Medulla oblongata (tissue), 1 donor: ENCODE data around the gene HHIPL2.

Experiments used
- DNase-seq: peaks from one replicate; pipeline ENCODE4 v3.0.0-alpha.2; 2015; ENCODE audit errors: extremely low spot score

The HHIPL2 gene

DNA sequence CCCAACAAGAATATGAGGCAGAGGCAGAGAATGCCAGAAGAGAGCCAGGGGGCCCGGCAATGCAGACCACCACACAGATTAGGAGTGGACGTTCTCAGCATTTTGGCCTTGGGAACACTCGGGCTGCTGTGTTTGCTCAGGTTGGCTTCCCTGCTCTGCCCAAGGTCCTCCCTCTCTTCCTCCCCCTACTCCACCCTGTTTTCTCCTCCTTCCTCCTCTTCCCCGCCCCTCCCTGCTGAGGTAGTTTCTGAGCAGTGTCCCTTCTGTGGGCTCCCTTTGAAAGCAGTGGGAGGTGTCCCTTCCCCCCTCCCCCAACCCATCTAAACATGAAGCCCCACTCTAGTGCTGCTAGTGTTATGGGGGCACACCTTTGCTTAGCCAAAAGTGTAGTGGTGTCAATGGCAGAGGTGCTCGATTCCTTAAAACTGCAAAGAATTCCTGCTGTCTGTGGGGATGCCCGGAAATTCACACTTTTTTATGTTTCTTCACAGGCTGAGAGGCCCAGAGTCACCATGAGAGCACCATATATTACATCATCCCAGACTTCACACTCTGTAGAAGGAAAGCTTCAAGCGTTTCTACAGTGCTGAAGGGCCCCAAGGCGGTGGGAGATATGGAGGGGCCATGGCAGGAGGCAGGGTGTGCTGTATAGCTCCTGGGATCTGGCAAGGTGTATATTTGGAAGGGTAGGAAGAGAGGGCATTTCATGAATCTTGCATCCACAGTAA lies at the start of gene HHIPL2:
HHIPL2 (minus strand) TSS at position 161 of the 728 bp plus-strand sequence; CDS start at position 101, 60 bp downstream.
- no peak for DNase-seq

DNA sequence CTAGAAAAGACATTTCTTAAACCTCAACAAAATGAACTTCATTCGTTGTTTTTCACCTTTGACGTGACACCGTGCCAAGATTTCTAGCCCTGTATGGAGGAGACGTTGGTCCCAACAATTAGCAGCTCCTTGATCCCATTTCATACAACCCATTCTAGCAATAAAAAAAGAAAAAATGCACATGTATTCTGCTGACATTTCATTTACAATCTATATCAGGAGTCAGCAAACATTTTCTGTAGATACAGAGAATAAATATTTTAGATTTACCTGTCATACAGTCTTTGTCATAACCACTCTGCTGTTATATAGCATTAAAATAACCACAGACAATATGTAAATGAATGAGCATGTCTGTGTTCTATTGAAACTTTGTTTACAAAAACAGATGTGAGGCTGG lies 48.8 kb upstream of the HHIPL2 start:
- DNase-seq = no peak

DNA sequence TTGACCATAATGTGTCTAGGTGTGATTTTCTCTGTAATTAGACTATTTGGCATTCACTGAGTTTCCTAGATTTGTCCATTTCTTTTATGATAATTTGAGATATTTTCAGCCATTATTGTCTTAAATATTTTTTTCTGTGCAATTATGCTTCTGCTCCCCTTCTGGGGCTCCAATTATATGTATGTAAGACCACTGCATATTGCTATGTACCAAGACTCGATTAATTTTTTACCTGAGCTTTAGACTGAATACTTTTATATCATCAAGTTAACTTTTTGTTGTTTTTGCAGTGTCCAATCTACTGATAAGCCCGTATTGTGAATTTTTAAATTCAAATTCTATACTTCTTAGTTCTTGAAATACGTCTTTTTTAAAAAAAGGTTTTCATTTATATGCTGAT lies 46.9 kb upstream of the HHIPL2 start:
- no peak for DNase-seq

DNA sequence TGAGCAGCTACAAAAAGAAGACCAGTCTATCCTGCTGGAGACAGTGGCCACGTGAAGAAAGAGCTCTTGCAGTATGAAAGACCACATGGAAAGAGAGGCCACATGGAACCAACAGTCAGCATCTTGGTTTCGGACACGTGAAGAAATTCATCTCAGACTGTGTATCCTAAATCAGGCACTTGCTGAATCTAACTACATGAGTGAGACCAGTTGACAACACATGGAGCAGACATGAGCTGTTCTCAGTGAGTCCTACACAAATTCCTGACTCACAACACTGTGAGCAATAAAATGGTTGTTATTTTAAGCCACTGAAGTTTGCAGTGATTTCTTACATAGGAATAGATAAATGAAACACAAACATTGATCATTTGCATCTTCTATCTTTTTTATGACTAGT lies 44.3 kb upstream of the HHIPL2 start:
- DNase-seq = no peak

DNA sequence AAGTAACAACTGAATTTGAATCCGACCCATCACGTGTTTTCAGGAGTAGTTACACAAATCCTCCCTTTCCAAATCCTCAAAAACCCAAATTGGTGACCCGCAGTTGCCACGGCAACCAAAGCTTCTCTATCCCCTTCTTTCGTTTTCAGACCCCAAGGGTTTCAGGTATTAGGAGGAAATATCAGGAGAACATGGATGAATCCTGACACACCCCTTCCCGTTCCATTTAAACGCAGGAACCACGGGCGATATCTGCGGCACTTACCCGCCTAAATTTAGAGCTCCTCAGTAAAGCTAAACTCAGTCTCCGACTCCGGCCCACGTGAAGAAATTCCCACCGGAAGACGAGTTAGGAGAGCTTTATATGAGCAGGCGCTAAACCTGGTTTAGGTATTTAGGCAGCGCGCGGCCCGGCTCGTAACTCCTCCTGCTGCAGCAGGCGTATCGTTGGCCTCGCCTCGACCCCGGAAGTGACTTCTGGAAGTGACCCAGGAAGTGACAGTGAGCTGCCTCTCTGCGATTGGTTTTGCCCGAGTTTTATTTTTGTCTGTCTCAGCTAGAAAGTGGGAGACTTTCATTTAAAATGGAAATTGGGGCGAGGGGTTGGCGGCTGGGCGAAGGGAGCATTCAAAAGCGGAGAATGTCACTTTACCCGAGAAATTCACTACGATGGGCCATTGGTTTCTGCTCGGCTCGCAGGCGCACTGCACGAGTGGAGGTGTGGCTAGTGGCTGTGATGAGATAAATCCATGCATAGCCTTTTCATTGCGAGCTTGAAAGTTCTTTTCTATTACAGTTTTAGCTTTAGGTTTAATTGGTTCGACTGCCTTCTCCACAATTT lies 41.8 kb upstream of the HHIPL2 start, which contains the start of gene TAF1A:
TAF1A (minus strand) TSS at position 472 of the 841 bp plus-strand sequence.
- peak; percentile 93 for DNase-seq

DNA sequence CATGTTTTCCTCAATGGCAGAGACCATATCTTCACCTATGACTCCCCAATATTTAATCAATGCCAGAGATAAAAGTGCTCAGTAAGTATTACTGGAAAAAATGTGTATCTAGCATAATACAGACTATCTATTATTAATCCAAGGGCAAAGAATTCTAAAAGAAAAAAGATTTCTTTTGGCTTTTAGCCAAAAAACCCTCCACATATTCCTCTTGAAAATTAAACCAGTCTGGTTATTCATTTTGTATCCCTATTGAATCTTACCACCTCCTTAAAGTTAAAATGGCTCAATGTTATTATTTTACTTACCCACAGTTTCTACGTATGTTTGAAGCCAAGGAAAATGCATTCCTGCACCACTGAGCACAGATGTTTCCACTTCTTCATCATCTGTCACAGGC lies 40.2 kb upstream of the HHIPL2 start:
- DNase-seq = no peak

DNA sequence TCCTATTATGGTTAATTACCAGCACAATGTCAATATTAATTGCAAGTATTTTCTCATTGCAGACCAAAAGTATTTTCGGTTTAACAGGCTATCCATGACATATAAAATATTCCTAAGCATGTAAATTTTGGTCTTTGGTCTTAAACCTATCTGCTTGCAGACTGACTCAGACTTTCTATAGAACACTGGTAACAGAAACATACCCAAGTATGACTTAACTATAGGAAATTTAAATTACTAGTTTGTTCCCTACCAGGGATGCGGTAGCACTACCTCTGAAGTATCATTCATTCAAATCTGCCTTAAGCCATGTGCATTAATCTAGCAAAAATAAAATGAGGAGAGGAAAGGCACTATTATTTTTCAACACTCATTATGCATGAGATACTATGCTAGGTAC lies 38.9 kb upstream of the HHIPL2 start:
- no peak for DNase-seq

DNA sequence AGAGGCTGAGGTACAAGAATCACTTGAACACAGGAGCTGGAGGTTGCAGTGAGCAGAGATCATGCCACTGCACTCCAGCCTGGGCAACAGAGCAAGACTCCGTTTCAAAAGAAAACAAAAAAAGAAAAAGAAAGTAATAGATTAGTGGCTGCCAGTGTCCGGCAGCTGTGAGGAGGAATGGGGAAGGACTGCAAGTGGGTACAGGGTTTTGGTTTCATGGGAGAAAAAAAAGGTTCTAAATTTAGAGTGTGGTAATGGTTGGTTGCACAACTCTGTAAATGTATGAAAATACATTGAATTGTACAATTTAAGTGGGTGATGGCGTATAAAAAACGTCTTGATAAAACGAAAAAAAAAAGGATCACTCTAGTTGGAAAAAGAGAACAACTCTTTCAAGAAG lies 35.2 kb upstream of the HHIPL2 start:
- DNase-seq = peak; percentile 25

DNA sequence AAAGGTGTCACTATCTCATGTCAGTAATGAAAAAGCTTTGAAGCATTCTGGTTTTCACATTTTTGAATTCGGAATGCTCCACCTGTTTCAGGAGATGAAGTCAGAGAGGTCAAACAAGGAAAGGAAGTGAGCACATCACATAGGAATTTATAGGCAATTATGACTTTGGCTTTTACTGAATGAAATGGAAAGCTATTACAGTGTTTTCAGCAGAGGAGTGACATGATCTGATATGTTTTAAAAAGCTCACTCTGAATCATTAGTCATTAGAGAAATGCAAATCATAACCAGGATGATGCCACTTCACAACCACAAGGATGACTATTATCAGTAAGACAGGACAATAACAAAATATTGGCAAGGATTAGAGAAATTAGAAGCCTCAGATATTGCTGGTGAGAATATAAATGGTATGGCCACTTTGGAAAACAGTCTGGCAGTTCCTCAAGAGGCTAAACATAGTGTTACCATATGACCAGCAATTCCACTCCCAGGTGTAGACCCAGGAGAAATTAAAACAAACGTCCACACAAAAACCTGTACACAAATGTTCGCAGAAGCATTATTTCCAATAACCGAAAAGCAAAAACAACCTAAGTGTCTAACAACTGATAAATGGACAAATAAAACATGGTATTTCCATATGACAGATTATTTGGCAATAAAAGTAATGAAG lies 34.3 kb upstream of the HHIPL2 start:
- DNase-seq = no peak

DNA sequence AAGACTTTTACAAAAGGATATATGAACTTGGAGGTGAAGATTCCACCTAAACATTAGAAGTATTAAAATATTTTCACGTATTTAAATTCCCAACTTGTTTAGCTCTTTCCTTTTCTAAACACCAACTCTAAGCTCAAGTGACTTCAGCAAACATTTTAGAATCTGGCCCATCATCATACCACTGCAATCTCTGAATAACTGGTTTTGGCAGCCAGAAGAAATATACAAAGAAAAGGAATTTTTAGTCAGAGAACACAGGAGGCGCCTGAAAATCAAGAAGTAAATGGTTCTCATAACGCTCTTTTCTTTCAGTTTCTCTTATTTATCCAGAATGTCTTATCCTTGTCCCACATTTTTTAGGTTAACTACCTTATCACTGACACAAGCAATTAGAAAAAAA lies 31.4 kb upstream of the HHIPL2 start:
- DNase-seq = no peak

DNA sequence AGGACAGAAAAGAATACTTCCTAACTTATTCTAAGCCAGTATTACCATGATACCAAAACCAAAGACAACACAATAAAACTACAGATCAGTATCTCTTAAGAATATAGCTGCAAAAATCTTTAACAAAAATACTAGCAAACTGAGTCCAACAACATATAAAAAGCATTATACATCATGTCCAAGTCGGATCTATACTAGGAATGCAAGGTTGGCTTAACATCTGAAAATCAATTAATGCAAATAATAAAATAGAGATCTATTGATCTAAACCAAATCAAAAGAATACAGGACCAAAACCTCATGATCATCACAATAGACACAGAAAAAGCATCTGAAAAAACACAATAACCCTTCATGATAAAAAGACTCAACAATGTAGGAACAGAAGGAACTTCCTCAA lies 22.9 kb upstream of the HHIPL2 start:
- no peak for DNase-seq

DNA sequence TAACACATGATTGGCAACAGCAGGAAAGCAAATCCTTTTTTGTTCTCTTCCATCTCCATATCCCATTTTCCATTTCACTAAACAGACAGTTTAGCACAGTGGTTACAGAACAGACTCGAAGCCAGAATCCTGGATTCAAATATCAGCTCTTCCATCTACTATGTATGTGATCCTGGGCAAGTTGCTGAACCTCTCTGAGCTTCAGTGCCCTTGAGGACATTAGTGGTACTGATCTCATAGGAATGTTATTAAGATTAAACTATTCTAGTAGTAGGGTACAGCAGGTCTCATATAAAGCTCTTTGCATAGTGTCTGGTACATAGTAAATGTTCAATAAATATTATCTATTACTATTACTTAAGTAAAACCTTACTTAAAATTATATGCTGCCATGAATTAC lies 13.8 kb upstream of the HHIPL2 start:
- no peak for DNase-seq

DNA sequence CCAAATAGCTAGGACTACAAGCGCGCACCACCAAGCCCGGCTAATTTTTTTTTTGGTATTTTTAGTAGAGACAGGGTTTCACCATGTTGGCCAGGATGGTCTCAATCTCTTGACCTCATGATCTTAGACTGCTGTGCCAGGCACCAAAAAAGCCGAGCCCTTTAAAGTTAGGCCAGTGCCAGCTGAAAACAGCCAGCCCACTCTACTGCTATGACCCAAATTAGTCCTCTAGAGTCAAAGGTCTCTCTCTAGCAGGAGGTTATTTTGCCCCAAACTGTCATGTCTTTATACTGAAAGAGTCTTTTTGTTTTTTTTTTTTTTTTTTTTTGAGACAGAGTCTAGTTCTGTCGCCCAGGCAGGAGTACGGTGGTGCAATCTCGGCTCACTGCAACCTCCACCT lies 9.7 kb upstream of the HHIPL2 start:
- DNase-seq = no peak

DNA sequence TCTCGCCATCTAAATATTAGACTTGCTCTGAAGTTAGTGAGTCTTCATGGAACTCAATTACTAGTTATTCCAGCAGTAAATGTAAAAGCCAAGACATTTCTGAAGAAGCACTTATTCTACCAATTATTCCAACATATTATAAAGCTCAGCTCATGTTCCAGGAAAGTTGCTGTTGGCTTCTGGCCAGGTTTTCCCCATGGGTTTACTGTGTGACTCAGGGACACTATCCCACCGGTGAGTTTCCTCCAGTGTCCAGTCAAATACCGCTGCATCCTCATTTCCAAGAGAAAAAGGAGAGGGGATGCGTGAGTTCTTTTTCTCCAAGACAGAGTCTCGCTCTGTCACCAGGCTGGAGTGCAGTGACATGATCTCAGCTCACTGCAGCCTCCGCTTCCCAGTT lies 9.2 kb upstream of the HHIPL2 start:
- no peak for DNase-seq

DNA sequence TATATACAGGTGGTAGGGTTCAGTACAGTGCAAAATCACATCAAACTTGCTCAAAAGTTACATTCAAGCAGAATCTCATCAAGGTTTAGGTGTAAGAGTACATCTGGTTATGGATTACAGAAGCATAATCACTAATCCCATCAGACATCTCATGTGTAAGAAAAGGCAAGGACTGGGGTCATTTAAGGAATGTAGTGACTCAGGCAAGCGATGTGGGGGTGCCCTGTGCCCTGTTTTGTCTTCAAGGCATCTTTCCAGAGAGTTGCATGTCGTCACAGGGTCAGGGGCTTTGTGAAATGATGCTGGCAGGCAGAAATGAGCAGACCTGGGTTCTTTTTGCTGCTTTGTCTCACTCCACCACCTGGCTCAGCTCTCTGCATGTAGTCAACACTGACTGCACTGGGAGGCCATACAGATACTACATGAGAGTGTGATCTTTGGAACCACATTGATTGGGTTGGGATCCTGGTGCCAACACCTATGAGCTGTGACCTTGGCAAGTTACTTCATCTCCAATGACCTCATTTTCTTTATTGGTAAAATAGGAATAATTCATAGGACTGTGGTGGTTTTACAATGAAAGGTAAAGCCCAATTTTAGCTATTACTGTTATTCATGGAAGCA lies 8.2 kb upstream of the HHIPL2 start:
- DNase-seq = no peak

DNA sequence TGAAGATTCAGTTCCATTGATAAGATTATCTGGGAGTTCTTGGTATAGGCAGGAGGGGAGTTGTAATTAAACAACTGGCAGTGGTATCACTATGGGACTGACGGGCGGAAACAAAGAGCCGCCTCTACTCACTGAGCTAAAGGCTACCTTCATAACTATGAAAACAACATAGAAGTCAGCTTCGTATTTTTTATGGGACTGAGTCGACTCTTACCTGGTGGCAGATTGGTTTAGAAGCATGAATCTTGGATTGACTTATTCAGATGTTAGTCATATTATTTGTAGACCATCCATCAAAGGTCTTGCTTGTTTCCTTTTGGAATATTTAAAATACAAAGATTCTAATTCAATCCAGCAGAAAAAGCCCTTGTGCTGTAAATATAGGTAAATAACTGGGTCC lies 6.3 kb upstream of the HHIPL2 start:
- no peak for DNase-seq

DNA sequence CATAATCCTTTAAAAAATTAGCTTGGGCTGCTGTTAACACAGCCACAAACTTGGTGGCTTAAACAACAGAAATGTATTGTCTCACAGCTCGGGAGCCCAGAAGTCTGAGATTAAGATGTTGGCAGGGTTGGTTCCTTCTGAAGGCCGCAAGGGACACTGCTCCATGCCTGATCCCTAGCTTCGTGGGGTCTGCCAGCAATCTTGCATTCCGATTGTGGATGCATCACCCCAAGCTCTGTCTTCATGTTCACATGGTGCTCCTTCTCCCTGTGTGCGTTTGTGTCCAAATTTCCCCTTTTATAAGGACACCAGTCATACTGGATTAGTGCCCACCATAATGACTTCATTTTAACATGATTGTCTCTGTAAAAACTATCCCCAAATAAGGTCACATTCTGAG lies 5.0 kb upstream of the HHIPL2 start:
- DNase-seq = no peak

DNA sequence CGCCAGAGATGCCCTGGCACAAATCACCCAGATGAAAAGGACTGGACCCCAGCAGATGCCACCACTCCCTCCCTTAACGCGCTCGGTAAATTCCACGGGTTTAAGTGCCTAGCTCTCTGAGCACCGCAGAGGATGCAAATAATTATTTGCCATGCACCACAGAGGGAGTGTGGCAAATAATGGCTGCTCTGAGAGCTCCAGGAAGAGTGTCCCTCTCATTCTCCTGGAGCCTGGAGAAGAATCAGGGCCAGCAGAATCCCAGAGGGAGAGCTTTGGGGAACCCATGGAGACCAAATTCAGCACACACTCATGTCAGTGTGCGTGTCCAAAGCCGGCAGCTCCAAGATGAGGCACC lies 667 bp downstream of the HHIPL2 start:
- DNase-seq = no peak

DNA sequence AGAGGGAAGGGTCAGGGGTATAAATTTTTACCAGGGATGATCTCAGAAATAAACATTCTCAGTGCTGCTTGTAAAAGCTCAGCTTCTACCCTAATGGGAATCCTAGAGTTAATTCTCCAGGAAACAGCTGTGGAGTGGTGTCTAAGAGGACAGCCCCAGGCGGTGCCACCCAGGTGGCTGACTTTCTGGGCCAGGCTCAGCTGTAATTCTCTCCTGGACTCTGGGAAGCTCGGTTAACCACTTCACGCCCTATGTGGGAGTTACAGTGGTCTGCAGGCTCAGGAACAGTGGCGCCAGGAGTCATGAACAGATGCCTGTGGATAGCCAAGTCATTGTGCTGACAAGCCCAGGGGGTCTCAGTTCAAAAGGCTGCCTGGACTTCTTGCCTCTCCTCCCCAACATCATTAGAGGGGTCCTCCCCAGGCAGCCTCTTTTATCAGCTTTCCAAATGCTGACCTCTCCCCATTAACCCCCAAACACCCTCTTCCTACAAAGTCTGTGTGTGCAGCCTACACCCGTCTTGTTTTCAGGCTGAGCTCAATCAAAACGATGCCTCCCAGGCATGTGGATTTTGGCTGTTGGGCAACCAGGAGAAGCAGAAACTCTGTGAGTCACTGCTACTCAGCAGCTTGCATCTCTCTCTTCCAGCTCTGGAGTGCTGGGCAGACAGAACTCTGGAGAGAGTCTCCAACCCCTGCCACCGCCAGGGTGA lies 1.2 kb downstream of the HHIPL2 start:
- DNase-seq = no peak

DNA sequence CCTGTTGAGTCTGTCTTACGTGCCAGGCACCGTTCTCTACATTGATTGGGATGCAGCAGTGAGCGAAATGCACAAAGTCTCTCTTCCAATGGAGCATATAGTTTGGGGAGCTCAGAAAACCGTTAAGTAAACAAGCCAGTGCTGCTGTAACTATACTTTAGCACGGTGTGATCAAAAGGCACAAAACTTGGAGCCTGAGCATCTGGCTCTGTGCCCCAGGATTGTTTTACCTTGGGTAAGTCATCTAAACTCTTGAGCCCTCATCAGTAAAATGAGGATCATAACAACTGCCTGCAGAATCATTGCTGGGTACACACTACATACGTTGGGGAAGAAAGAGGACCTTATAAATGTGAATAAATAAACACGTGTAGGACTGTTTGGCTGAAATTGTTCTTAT lies 1.8 kb downstream of the HHIPL2 start:
- no peak for DNase-seq

DNA sequence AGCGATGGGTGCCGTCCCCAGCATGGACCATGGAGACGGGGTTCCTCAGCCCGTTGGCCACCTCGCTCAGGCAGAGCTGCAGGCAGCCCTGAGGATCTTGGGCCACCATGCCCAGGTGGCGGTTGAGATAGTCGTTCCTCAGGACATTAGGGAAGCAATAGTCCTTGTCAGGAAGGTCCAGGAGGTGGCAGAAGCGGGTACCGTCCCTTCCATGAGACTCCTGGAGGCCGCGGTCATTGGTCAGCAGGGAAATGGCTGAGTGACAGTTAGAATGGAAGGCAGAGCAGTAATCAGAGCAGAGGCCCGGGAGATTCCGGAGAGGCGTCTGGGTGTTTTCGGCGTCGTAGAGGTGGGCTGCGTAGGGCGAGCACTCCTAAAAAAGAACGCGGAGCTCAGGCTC lies 4.1 kb downstream of the HHIPL2 start:
- no peak for DNase-seq

DNA sequence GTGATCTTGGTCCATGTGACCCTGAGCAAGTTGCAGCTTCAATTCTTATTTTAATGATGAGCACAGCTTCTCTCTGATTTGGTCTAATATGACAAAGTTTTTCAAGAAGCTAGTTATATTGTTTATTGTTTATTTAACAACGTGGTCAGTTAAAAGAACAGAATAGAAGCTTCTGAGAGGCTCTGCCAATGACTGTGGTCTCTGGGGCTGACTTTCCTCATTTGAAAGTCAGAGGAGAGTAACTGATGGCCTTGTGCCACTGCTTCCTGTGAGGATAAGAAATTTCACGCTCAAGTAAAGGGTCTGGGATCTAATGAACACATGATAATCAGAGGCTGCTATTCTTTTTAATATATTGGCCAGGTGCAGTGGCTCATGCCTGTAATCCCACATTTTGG lies 7.3 kb downstream of the HHIPL2 start:
- no peak for DNase-seq
